ENCODE data around the gene SLC4A2. TPM values are rescaled to one million over a fixed set of nuclear protein-coding genes. Genes with fewer than 3 reads are reported as not detected.

Gene SLC4A2
- total and polyA plus RNA-seq, 2 experiments from 2014 or later, result 167 to 188 TPM

- Histone ChIP-seq H2AFZ (no peak overlapping the region), H4K20me1 (ENCODE audit: insufficient read depth, poor library complexity, severe bottlenecking) (peaks cover 62% of the 10 kb centered on the region)
- TF ChIP-seq EZH2phosphoT487 (IDR thresholded peaks at IDR 0.05; ENCODE audit: low read depth, severe bottlenecking, unreplicated experiment), result no peak
- no peak for TF ChIP-seq EZH2 (IDR thresholded peaks at IDR 0.05; ENCODE audit: borderline replicate concordance)
- no peak for TF ChIP-seq CTCF (IDR thresholded peaks at IDR 0.05; ENCODE audit: poor library complexity)
Measured at GRCh38 chr7:151115836-151116418, 56.5 kb downstream of the SLC4A2 start.

GRCh38 chr7:151116603-151117440 lies 57.4 kb downstream of the SLC4A2 start:
- peak overlapping the region; percentile 75 for H3K4me2 ChIP-seq
- WGBS (ENCODE audit: low lambda C conversion rate, missing lambda C conversion rate), result 97% methylated on average over 27 of the region's 27 CpGs
- TF ChIP-seq EZH2phosphoT487 (IDR thresholded peaks at IDR 0.05; ENCODE audit: low read depth, severe bottlenecking, unreplicated experiment) (no peak), EZH2 (IDR thresholded peaks at IDR 0.05; ENCODE audit: borderline replicate concordance) (no peak), CTCF (IDR thresholded peaks at IDR 0.05; ENCODE audit: poor library complexity) (no peak)

More at GRCh38 chr7:151115836-151116418, 56.5 kb downstream of the SLC4A2 start:
- Histone ChIP-seq H3K27ac (peak overlapping the region; percentile 40), H3K4me1 (ENCODE audit: insufficient read depth) (peaks cover 17% of the 10 kb centered on the region), H3K4me3 (no peak overlapping the region), H3K9me3 (ENCODE audit: low read depth) (no peaks in the 10 kb centered on the region), H3K4me2 (peak overlapping the region; percentile 75), H3K9me2 (replicated peaks; ENCODE audit: insufficient read depth) (no peaks in the 10 kb centered on the region), H3K79me2 (peaks cover 54% of the 10 kb centered on the region), H3K36me3 (replicated peaks; ENCODE audit: insufficient read depth, low read depth) (no peaks in the 10 kb centered on the region), H3K27me3 (no peaks in the 10 kb centered on the region)
- WGBS (ENCODE audit: low lambda C conversion rate, missing lambda C conversion rate), result 61% methylated on average over 14 of the region's 14 CpGs
- DNase-seq (ENCODE audit: low spot score), result peak; percentile 68

GRCh38 chr7:151117565-151117964 lies 58.2 kb downstream of the SLC4A2 start:
- peaks cover 17% of the 10 kb centered on the region for H3K4me1 ChIP-seq (ENCODE audit: insufficient read depth)
- DNase-seq (ENCODE audit: low spot score), result no peak
- WGBS (ENCODE audit: low lambda C conversion rate, missing lambda C conversion rate), result 99% methylated on average over 11 of the region's 12 CpGs
- peaks cover 39% of the 10 kb centered on the region for H3K79me2 ChIP-seq
- no peaks in the 10 kb centered on the region for H3K27me3 ChIP-seq
- H3K9me3 ChIP-seq (ENCODE audit: low read depth), result no peaks in the 10 kb centered on the region
- H4K20me1 ChIP-seq (ENCODE audit: insufficient read depth, poor library complexity, severe bottlenecking), result peaks cover 50% of the 10 kb centered on the region
- H3K27ac ChIP-seq, result no peak overlapping the region
- TF ChIP-seq EZH2 (IDR thresholded peaks at IDR 0.05; ENCODE audit: borderline replicate concordance), result no peak
- no peak for TF ChIP-seq CTCF (IDR thresholded peaks at IDR 0.05; ENCODE audit: poor library complexity)
- TF ChIP-seq EZH2phosphoT487 (IDR thresholded peaks at IDR 0.05; ENCODE audit: low read depth, severe bottlenecking, unreplicated experiment), result no peak
- H2AFZ ChIP-seq, result no peak overlapping the region
- no peaks in the 10 kb centered on the region for H3K36me3 ChIP-seq (replicated peaks; ENCODE audit: insufficient read depth, low read depth)
- no peaks in the 10 kb centered on the region for H3K9me2 ChIP-seq (replicated peaks; ENCODE audit: insufficient read depth)
- no peak overlapping the region for H3K4me3 ChIP-seq
- no peak overlapping the region for H3K4me2 ChIP-seq

More at GRCh38 chr7:151116603-151117440, 57.4 kb downstream of the SLC4A2 start:
- Histone ChIP-seq H3K4me1 (ENCODE audit: insufficient read depth) (peaks cover 17% of the 10 kb centered on the region), H2AFZ (no peak overlapping the region), H3K79me2 (peaks cover 46% of the 10 kb centered on the region), H3K27me3 (no peaks in the 10 kb centered on the region), H3K9me2 (replicated peaks; ENCODE audit: insufficient read depth) (no peaks in the 10 kb centered on the region), H3K9me3 (ENCODE audit: low read depth) (no peaks in the 10 kb centered on the region), H3K4me3 (no peak overlapping the region), H4K20me1 (ENCODE audit: insufficient read depth, poor library complexity, severe bottlenecking) (peaks cover 57% of the 10 kb centered on the region), H3K36me3 (replicated peaks; ENCODE audit: insufficient read depth, low read depth) (no peaks in the 10 kb centered on the region), H3K27ac (no peak overlapping the region)
- DNase-seq (ENCODE audit: low spot score), result no peak

Data from hepatocyte (in vitro differentiated cells).